ENCODE measurements around the gene MAGT1.
"Not testable (repeated sequence)": the region's sequence is repeated elsewhere in the genome, so short reads cannot be mapped to it uniquely, and the experiment has no call there.

The MAGT1 gene

DNA sequence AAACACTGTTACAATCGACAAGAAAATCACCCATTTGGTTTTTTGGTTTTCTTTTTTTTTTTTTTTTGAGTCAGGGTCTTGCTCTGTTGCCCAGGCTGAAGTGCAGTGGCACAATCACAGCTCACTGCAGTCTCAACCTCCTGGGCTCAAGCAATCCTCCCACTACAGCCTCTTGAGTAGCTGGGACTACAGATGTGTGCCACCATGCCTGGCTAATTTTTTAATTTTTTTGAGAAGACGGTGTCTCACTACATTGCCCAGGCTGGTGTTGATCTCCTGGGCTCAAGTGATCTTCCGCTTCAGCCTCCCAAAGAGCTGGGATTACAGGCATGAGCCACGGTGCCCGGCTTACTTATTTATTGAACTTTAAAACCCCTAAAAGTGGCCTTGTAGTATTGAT is 63.7 kb downstream of the MAGT1 start:
- not testable (repeated sequence) for DNase-seq (ENCODE audit: low spot score)

DNA sequence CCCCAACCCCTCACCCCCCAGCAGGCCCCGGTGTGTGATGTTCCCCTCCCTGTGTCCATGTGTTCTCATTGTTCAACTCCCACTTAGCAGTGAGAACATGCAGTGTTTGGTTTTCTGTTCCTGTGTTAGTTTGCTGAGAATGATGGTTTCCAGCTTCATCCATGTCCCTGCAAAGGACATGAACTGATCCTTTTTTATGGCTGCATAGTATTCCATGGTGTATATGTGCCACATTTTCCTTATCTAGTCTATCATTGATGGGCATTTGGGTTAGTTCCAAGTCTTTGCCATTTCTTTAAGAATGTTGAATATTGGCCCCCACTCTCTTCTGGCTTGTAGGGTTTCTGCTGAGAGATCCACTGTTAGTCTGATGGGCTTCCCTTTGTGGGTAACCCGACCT is 73.2 kb downstream of the MAGT1 start:
- not testable (repeated sequence) for DNase-seq (ENCODE audit: low spot score)

DNA sequence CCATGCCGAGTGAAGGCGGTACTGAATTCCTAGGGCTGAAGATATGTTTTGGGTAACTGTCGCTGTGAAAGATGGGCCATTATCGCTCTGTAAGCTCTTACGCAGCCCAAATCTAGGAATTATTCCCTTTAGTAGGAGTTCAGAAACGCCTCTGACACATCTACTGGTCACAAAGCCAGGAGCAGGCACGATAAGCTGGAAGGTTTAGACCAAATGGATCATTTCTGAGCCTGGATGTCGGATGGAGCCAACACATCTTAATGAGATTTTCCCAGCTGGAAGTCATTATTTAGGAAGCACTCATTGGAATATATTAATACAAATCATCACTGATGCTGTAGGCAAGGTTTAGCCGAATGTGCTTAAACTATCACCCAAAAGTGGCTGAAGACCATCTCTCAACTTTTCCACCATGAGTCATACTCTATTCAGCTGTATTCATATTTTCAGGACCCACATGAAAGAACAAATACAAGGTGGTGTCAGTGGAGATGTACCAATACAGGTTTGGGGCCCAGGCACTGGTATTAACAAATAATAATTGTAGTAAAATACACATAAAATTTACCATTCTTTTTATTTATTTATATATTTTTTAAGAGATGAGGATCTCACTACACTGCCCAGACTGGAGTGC is 75.0 kb downstream of the MAGT1 start:
- no peak for DNase-seq (ENCODE audit: low spot score)

DNA sequence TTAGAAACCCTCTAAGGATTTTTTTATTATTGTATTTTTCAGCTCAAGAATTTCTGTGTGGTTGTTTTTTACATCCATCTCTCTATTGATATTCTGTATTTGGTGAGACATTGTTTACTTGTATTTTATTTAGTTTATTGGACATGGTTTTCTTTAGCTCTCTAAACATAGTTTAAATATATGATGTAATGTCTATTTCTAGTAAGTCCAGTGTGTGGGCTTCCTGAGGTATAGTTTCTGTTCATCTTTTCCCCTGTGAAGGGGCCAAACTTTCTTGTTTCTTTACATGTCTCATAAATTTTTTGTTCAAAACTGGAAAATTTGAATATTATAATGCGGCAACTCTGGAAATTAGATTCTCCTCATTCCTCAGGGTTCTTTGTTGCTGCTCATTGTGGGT is 81.0 kb downstream of the MAGT1 start:
- DNase-seq (ENCODE audit: low spot score) = no peak

DNA sequence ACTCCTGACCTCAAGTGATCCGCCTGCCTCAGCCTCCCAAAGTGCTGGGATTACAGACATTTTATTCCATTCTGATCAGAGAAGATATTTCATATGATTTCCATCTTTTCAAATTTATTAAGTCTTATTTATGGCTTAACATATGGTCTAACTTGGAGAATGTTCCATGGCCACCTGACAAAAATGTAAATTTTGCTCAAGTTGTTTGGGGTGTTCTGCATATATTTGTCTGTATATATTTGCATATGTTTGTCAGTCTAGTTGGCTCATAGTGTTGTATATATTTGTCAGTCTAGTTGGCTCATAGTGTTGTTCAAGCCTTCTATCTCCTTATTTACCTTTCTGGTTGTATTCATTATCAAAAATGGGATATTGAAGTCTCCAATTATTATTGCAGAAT is 93.0 kb downstream of the MAGT1 start:
- no peak for DNase-seq (ENCODE audit: low spot score)

DNA sequence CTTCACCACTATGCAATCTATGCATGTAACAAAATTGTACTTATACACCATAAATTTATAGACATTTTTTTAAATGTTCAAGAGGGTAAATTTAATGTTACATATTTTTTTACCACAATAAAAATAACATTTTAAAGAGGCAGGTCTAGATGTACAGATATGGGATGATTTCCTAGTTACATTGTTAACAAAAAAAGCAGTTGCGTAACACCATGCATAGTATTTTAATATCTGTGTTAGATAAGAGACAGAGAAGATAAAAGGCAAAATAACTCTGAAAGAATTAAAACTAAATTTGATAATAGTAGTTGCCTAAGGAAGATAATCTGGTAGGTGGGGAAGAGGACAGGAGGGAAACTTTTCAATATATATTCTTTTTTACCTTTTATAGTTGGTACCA is 100.1 kb downstream of the MAGT1 start:
- no peak for DNase-seq (ENCODE audit: low spot score)

DNA sequence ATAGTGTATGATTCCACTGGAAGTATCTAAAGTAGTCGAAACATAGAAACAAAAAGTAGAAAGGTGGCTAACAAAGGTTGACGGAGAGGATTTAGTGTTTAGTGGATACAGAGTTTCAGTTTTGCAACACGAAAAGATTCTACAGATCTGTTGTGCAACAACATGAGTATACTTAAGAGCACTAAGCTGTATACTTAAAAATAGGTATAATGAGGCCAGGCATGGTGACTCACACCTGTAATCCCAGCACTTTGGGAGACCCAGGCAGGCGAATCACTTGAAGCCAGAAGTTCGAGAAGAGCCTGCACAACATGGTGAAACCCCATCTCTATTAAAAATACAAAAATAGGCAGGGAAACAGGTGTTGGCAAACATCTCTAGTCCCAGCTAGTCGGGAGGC is 101.3 kb downstream of the MAGT1 start:
- no peak for DNase-seq (ENCODE audit: low spot score)

DNA sequence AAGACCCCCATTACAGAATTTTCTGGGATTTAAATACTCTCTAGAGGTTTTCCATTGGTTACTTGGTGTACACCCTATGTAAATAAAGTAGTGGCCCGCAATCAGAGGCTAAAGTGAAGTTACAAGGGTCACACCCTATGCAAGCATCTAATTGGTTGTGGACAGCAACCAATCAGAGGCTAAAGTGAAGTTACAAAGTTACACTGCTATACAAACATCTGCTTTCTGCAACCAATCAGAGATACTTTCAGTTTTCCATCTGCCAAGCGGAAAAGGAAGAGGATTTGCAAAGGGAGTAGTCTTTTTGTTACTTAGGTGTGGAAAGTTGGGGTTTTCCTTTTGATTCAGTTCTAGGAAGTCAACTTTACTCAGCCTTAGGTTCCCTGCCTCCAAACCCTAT is 107.2 kb downstream of the MAGT1 start:
- DNase-seq (ENCODE audit: low spot score) = peak; percentile 37

DNA sequence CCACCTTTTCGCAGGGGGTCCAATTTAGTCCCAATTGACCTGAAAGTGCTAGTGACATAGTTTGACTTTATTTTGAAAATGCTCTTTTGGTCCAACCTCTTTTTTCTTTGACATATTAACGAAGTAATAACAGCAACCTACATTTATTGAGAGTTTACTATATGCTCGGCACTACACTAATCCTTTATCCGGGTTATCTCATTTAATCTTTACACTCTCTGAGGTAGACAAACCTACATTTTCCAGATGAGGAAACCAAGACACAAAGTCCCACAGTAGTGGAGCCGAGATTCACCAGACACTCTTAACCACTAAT is 108.9 kb downstream of the MAGT1 start:
- DNase-seq (ENCODE audit: low spot score) = no peak

DNA sequence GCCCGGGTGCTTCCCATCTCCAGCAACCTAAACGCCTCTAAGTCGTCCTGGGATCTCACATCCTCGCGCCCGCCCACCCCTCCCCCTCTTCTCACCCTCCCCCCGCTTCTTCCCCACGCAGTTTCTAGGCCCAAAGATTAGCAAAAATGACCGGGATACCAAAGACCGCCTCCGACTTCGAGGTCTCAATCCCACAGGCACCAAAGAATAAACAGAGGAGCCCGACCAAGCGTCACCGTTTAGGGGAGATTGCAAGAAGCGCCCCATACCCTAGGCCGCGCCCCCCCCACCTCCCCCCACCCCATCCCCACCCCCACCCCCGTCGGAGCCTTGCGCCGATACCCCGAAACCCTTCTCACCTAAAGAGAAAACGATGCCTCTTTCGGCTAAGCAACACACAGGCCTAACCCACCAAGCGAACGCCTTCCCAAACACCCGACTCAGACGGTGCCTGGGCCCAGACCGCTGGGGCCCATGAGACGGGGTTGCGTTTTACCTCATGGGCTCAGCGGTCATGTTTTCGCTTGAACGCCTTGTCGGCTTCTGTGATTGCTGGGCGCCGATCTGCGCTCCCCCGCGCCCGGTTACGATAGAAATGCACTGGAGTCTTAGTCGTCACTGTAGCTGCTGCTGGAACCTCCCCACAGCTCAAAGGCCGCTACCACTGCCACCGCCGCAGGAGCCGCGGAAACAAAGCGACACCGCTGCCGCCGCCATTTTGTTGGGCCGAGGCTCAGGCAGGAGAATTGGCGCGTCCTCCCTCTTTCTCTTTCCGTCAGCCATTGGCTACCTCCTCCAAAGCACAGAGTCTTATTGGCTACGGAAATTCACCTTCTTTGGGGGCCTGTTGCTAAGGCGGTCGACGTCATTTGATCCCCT is 109.5 kb downstream of the MAGT1 start, which contains the start of gene ATRX:
Gene ATRX, minus strand, starts transcription at position 731 of the 879 bp plus-strand sequence. Its CDS starts 215 bp downstream, at position 516.
- peak; percentile 75 for DNase-seq (ENCODE audit: low spot score)

DNA sequence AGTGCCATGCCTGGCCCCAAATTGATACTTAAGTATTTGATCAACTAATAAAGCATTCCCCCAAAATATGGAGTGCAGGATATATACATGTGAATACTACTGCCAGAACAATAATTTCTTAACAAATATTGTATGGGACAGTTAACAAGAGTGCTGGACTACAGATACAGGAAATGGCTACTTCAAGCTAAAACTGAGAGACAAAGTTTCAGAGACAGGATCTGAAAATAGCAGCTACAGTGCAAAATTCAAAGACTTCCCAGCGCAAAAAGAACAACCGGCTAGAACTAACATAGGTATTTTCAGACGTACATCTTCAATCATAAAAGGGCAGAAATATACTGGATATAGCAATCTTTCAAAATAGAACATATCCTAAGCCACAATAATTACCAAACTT is 115.5 kb downstream of the MAGT1 start:
- DNase-seq (ENCODE audit: low spot score) = no peak

DNA sequence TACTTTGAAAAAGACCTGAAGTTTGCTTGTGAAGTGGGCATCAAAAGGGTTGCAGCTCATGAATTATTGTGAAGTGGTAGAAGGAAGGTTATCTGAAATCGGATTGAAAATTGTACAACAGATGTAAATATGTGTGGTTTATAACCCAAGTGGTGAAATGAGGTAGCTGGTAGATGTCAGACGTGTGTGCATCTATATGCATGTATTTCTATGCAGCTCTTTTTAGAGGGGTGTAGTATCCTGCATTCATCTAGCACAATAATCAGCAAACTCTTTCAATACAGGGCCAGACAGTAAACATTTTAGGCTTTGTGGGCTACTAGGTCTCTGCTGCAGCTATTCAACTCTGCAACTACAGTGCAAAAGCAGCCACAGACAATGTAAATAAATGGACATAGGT is 118.6 kb downstream of the MAGT1 start:
- DNase-seq (ENCODE audit: low spot score) = no peak

All from globus pallidus (tissue), 1 donor.